AG09319 (cell line): Measurements from ENCODE around the gene USP35.
"Not testable (repeated sequence)": the region's sequence is repeated elsewhere in the genome, so short reads cannot be mapped to it uniquely, and the experiment has no call there.

ENCODE experiments used
- DNase-seq: peaks from one replicate; pipeline ENCODE4 v3.0.0-alpha.2; 2010; ENCODE audit warnings: low read depth; ENCODE audit errors: extremely low read depth
- TF ChIP-seq, protein P1 (sequence below): IDR thresholded peaks from 2 replicates; pipeline ENCODE4 v1.5.1; 2011; ENCODE audit warnings: low read depth, mild to moderate bottlenecking, inconsistent platforms, low read length, moderate library complexity

The USP35 gene

DNA sequence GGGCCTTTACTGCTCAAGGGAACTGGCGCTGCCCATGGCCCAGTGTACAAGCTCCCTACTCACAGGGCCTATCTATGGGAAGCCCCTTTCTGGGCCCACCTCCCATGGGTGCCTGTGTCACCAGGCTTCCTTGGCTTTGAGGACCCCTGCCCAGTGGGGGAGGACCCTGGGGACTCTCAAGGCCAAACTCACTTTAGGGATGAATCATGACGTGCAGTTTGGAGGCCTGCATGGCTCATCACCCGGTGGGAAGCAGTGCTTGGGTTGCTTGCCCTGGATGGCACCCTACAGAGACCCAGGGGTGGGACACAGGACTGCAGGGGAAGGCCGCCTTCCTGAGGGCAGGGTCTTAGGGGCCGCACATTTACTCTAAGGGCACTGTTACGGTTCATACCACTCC, 16.8 kb upstream of the USP35 start:
- no peak for DNase-seq

DNA sequence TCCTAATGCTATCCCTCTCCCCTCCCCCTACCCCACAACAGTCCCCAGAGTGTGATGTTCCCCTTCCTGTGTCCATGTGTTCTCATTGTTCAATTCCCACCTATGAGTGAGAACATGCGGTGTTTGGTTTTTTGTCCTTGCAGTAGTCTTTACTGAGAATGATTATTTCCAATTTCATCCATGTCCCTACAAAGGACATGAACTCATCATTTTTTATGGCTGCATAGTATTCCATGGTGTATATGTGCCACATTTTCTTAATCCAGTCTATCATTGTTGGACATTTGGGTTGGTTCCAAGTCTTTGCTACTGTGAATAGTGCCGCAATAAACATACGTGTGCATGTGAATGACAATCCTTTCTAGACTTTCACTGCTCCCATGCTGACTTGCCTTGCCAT, 12.9 kb upstream of the USP35 start:
- not testable (repeated sequence) for DNase-seq

More for the DNA sequence above, 16.8 kb upstream of the USP35 start:
- TF ChIP-seq, protein P1, sequence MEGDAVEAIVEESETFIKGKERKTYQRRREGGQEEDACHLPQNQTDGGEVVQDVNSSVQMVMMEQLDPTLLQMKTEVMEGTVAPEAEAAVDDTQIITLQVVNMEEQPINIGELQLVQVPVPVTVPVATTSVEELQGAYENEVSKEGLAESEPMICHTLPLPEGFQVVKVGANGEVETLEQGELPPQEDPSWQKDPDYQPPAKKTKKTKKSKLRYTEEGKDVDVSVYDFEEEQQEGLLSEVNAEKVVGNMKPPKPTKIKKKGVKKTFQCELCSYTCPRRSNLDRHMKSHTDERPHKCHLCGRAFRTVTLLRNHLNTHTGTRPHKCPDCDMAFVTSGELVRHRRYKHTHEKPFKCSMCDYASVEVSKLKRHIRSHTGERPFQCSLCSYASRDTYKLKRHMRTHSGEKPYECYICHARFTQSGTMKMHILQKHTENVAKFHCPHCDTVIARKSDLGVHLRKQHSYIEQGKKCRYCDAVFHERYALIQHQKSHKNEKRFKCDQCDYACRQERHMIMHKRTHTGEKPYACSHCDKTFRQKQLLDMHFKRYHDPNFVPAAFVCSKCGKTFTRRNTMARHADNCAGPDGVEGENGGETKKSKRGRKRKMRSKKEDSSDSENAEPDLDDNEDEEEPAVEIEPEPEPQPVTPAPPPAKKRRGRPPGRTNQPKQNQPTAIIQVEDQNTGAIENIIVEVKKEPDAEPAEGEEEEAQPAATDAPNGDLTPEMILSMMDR: no peak

GRCh38 chr11:78176605-78177141, 12.0 kb upstream of the USP35 start:
- no peak for DNase-seq
- TF ChIP-seq, protein P1: no peak

DNA sequence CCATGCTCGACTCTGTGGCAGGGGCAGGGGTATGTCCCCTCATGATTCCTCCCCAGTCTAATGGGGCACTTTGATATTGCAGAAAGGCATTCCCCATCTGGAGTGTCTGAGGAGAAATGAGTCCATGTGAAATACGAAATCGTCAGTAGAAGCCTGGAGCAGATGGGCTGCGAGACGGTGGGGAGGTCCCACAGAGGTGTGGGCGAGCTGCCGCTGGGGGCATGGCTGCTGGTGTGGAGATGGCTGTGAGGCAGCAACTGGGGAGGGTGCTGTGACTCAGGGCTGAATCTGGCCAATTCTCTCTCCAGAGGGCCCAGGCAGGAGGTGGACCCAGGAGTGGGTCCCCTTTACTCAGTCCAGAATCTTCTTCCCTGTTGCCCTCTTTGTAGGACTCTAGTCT, 11.5 kb upstream of the USP35 start:
- TF ChIP-seq, protein P1: no peak
- no peak for DNase-seq

DNA sequence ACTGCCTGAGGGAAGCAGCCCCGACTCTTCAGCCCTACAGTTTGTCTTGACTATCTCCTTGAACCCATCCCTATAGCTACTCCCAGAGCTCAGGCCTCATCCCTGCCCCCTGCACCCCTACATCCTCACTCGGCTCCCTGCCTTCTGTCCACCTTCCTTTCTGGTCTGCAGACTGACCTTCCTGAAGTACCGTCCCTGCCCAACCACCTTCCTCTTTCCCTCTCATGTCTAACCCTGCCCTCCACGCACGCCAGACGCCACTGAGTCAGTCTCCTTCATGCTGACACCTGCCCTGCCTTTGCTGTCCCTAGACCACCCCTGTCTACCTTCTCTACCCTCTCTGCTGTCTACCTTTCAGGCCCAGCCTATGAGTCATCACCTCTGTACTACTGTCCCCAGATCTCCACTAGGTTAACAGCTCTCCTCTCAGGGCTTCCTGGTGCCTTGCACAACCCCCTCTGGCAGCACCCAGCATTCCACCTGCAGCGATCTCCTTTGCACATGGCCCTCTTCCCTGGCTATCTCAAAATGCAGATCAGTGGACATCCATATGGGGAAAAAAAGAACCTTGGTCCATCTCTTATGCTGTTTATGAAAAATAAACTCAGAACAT, 9.2 kb upstream of the USP35 start:
- TF ChIP-seq, protein P1: no peak
- DNase-seq: no peak

- DNase-seq: no peak
Measured at GRCh38 chr11:78180751-78181150, 8.0 kb upstream of the USP35 start.

DNA sequence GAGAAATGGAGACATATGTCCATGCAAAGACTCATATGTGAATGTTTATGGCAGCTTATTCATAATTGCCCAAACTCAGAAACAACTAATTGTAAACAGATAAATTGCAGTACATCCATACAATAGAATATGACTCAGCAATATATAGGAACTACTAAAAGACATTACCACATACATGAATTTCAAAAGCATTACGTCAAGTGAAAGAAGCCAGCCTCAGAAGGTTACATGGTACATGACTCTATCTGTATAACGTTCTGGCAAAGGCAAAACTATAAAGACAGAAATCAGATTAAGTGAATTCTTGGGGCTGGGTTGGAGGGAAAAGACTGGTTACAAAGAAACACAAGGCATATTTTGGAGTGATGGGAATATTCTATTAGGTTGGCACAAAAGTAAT, 7.5 kb upstream of the USP35 start:
- no peak for DNase-seq
- TF ChIP-seq, protein P1: no peak

More at GRCh38 chr11:78180751-78181150, 8.0 kb upstream of the USP35 start:
- TF ChIP-seq, protein P1: no peak
